Epithelial cell of prostate (primary cell): Measurements from ENCODE around the gene GABRR1.
"Not testable (repeated sequence)": the region's sequence is repeated elsewhere in the genome, so short reads cannot be mapped to it uniquely, and the experiment has no call there.

ENCODE experiments used
- DNase-seq: peaks from one replicate; pipeline ENCODE4 v3.0.0-alpha.2; 2011; ENCODE audit warnings: low read depth, low spot score
- H3K27ac ChIP-seq: fragments of 450-650 bp; 2 replicates; pipeline ENCODE4 v1.5.1; 2017; ENCODE audit warnings: mild to moderate bottlenecking

GABRR1 gene

DNA sequence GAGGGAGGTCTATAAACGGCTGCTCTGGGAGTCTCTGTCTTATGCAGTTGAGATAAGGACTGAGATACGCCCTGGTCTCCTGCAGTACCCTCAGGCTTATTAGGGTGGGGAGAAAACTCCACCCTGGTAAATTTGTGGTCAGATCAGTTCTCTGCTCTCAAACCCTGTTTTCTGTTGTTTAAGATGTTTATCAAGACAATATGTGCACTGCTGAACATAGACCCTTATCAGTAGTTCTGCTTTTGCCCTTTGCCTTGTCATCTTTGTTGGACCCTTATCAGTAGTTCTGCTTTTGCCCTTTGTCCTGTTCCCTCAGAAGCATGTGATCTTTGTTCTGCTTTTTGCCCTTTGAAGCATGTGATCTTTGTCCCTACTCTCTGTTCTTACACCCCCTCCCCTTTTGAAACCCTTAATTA lies 88.9 kb downstream of the GABRR1 start:
- DNase-seq, H3K27ac ChIP-seq: not testable (repeated sequence)
